MG63 (cell line): Measurements from ENCODE around the gene EEF2. TPM values are rescaled to one million over a fixed set of nuclear protein-coding genes. Genes with fewer than 3 reads are reported as not detected.
A peak's percentile ranks its signal among the peaks of the same experiment; 100 is the strongest.
"Not testable (repeated sequence)": the region's sequence is repeated elsewhere in the genome, so short reads cannot be mapped to it uniquely, and the experiment has no call there.

Experiments
- DNase-seq: peaks from one replicate; pipeline ENCODE4 v3.0.0-alpha.2; 2020
- H3K27me3 ChIP-seq: fragments of 250-450 bp; sonication (Bioruptor Pico); 2 replicates; pipeline ENCODE4 v1.5.1; 2020; ENCODE audit warnings: mild to moderate bottlenecking, moderate library complexity
- H3K36me3 ChIP-seq: fragments of 250-450 bp; sonication (Bioruptor Pico); 2 replicates; pipeline ENCODE4 v1.5.1; 2020; ENCODE audit warnings: mild to moderate bottlenecking, moderate library complexity
- H3K4me3 ChIP-seq: fragments of 250-450 bp; sonication (Bioruptor Pico); 2 replicates; pipeline ENCODE4 v1.5.1; 2020; ENCODE audit warnings: mild to moderate bottlenecking, moderate library complexity
- H3K9me3 ChIP-seq: fragments of 250-450 bp; sonication (Bioruptor Pico); 2 replicates; pipeline ENCODE4 v1.5.1; 2020; ENCODE audit warnings: mild to moderate bottlenecking, moderate library complexity
- total RNA-seq: library from RNA; depleted of rRNA; stranded (reverse); fragments of >200 nt; shearing (Covaris generic); gene quantifications from 2 replicates; pipeline ENCODE4 v1.2.3, GENCODE V29; 2014; ENCODE audit warnings: low replicate concordance; rRNA removed

EEF2 gene
- total RNA-seq, 1 experiment from 2014 or later: 1,573 TPM

GRCh38 chr19:3947316-3947933, 37.8 kb downstream of the EEF2 start:
- not testable (repeated sequence) for H3K9me3 ChIP-seq, H3K27me3 ChIP-seq, H3K36me3 ChIP-seq, H3K4me3 ChIP-seq, DNase-seq

GRCh38 chr19:3945838-3946237, 39.4 kb downstream of the EEF2 start:
- H3K27me3 ChIP-seq: no peaks in the 10 kb centered on the region
- no peaks in the 10 kb centered on the region for H3K9me3 ChIP-seq
- no peak for DNase-seq
- no peaks in the 10 kb centered on the region for H3K36me3 ChIP-seq
- no peak overlapping the region for H3K4me3 ChIP-seq

DNA sequence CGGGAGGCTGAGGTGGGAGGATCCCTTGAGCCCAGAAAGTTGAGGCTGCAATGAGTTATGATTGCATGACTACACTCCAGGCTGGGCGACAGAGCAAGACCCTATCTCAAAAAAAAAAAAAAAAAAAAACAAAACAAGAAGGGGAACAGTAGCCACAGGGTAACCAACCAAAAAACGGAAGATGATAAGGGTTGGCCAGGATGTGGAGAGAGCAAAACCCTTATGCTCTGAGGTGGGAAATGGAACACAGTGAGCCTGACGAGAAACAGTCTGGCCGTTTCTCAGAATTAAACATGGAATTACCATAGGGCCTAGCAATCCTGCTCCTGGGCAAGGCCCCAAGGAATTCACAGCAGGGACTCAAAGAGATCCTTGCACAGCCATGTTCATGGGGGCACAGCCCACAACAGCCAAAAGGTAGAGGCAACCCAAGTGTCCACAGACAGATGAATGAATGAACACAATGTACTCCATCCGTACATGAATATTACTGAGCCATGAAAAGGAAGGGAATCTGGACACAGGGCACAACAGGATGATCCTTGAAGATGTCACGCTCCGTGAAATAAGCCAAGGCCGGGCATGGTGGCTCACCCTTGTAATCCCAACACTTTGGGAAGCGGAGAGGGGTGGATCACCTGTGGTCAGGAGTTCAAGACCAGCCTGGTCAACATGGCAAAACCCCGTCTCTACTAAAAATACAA, 41.1 kb downstream of the EEF2 start:
- Histone ChIP-seq H3K27me3 (no peaks in the 10 kb centered on the region), H3K36me3 (no peaks in the 10 kb centered on the region), H3K4me3 (no peak overlapping the region), H3K9me3 (no peaks in the 10 kb centered on the region)
- DNase-seq: no peak

DNA sequence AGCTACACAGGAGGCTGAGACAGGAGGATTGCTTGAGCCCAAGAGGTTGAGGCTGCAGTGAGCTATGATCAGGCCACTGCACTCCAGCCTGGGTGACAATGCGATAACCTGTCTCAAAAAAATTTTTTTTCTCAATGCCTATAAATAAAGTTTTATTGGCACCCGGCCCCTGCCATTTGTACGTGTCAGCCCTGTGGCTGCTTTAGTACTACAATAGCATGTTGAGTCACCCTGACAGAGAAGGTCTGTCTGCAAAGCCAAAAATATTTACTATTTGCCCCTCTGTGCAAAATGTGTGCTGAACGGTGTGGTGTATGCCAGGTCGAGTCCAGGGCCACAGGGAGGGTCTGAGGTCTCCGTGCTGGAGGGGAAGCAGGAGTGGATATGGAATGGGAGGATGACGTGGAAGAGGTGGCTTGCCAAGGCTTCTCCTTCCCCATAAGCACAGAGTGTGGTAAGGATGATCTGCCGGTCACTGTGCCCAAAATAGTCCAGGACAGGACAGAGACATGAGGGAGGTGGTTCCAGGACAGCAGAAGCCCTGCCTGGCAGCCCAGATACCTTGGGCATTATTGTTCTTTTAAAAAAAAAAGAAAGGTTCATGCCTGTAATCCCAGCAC, 42.4 kb downstream of the EEF2 start:
- Histone ChIP-seq H3K9me3 (no peaks in the 10 kb centered on the region), H3K27me3 (no peaks in the 10 kb centered on the region), H3K36me3 (no peaks in the 10 kb centered on the region), H3K4me3 (no peak overlapping the region)
- DNase-seq: no peak

- not testable (repeated sequence) for H3K36me3 ChIP-seq, H3K9me3 ChIP-seq, H3K4me3 ChIP-seq, H3K27me3 ChIP-seq
- DNase-seq: peak; percentile 18
Measured at GRCh38 chr19:3938300-3938950, 46.8 kb downstream of the EEF2 start.

- DNase-seq: no peak
- Histone ChIP-seq H3K27me3 (no peaks in the 10 kb centered on the region), H3K9me3 (no peaks in the 10 kb centered on the region), H3K36me3 (no peaks in the 10 kb centered on the region), H3K4me3 (no peak overlapping the region)
Measured at GRCh38 chr19:3936506-3937442, 48.5 kb downstream of the EEF2 start.

GRCh38 chr19:3932931-3933810, 52.1 kb downstream of the EEF2 start, which contains the start of gene NMRK2:
NMRK2 (plus strand) TSS chr19:3933069; CDS start chr19:3933672, 603 bp downstream.
- H3K9me3 ChIP-seq: no peaks in the 10 kb centered on the region
- H3K36me3 ChIP-seq: no peaks in the 10 kb centered on the region
- no peak for DNase-seq
- no peak within 1 kb of the TSS for H3K4me3 ChIP-seq
- H3K27me3 ChIP-seq: no peaks in the 10 kb centered on the region

- Histone ChIP-seq H3K9me3 (no peaks in the 10 kb centered on the region), H3K4me3 (no peak overlapping the region), H3K27me3 (no peaks in the 10 kb centered on the region), H3K36me3 (no peaks in the 10 kb centered on the region)
- DNase-seq: no peak
Measured at GRCh38 chr19:3931041-3931440, 54.2 kb downstream of the EEF2 start.

Other genes starting within 250 kb of the EEF2 start
- gene APBA3, start 223.8 kb downstream of the EEF2 start, total RNA-seq: 1.4 and 10.1 TPM in 2 replicates
- 47.0 and 55.4 TPM in 2 replicates for gene MRPL54, start 222.8 kb downstream of the EEF2 start, total RNA-seq
- not detected in 2 replicates for gene RAX2, start 213.2 kb downstream of the EEF2 start, total RNA-seq
- 0.69 and 3.9 TPM in 2 replicates for gene MATK, start 199.1 kb downstream of the EEF2 start, total RNA-seq
- not detected in 2 replicates for gene ZFR2, start 116.4 kb downstream of the EEF2 start, total RNA-seq
- not detected in 2 replicates for gene ATCAY, start 104.8 kb downstream of the EEF2 start, total RNA-seq
- gene NMRK2, start 52.4 kb downstream of the EEF2 start, total RNA-seq: not detected in 2 replicates
- gene DAPK3, start 14.4 kb downstream of the EEF2 start, total RNA-seq: 123 and 126 TPM in 2 replicates
- gene PIAS4, start 22.3 kb upstream of the EEF2 start, total RNA-seq: 7.4 and 10.4 TPM in 2 replicates
- 7.8 and 8.7 TPM in 2 replicates for gene ZBTB7A, start 81.4 kb upstream of the EEF2 start, total RNA-seq
- gene MAP2K2, start 138.7 kb upstream of the EEF2 start, total RNA-seq: 115 and 216 TPM in 2 replicates
- not detected in 2 replicates for gene CREB3L3, start 168.2 kb upstream of the EEF2 start, total RNA-seq
- 2.3 and 7.7 TPM in 2 replicates for gene SIRT6, start 197.1 kb upstream of the EEF2 start, total RNA-seq
- 0.13 TPM in 1 of 2 replicates, not detected in the other for gene ANKRD24, start 197.2 kb upstream of the EEF2 start, total RNA-seq
- not detected in 2 replicates for gene EBI3, start 244.1 kb upstream of the EEF2 start, total RNA-seq